Parathyroid adenoma (tissue), 2 donors: ENCODE results near the gene CCDC149.

Experiments
- H2AFZ ChIP-seq: fragments of 300-600 bp; sonication (generic); one replicate; pipeline ENCODE4 v1.7.0; 2017; ENCODE audit warnings: antibody characterized with exemption, mild to moderate bottlenecking
- H3K27ac ChIP-seq: fragments of 300-600 bp; sonication (generic); one replicate; pipeline ENCODE4 v1.7.0; 2017
- H3K27me3 ChIP-seq: fragments of 300-600 bp; sonication (generic); one replicate; pipeline ENCODE4 v1.7.0; 2017; ENCODE audit warnings: low read length; ENCODE audit not compliant: control insufficient read depth, insufficient read depth
- H3K36me3 ChIP-seq: fragments of 300-600 bp; sonication (generic); one replicate; pipeline ENCODE4 v1.7.0; 2017; ENCODE audit warnings: low read length; ENCODE audit not compliant: control insufficient read depth, insufficient read depth
- H3K4me1 ChIP-seq: fragments of 300-600 bp; sonication (generic); one replicate; pipeline ENCODE4 v1.7.0; 2017; ENCODE audit warnings: control low read depth
- H3K4me2 ChIP-seq: fragments of 300-600 bp; sonication (generic); one replicate; pipeline ENCODE4 v1.7.0; 2017; ENCODE audit warnings: low read length
- H3K4me3 ChIP-seq: fragments of 300-600 bp; sonication (generic); one replicate; pipeline ENCODE4 v1.7.0; 2017; ENCODE audit warnings: low read depth, low read length
- H3K79me2 ChIP-seq: fragments of 300-600 bp; sonication (generic); one replicate; pipeline ENCODE4 v1.7.0; 2017; ENCODE audit warnings: control low read depth
- H3K9ac ChIP-seq: fragments of 300-600 bp; sonication (generic); one replicate; pipeline ENCODE4 v1.7.0; 2017; ENCODE audit warnings: mild to moderate bottlenecking
- H3K9me3 ChIP-seq: fragments of 300-600 bp; sonication (generic); one replicate; pipeline ENCODE4 v1.7.0; 2017; ENCODE audit warnings: low read length; ENCODE audit not compliant: control insufficient read depth
- CTCF ChIP-seq: fragments of 300-600 bp; sonication (generic); IDR thresholded peaks from one replicate; pipeline ENCODE4 v1.7.0; 2017; ENCODE audit warnings: antibody characterized with exemption, mild to moderate bottlenecking
- donor health status: primary hyperparathyroidism.

The CCDC149 gene

GRCh38 chr4:24856586-24856985 lies 56.3 kb downstream of the CCDC149 start:
- Histone ChIP-seq H3K9me3 (no peaks in the 10 kb centered on the region), H3K27ac (no peak overlapping the region)
- TF ChIP-seq CTCF = no peak

GRCh38 chr4:24855741-24856140 lies 57.1 kb downstream of the CCDC149 start:
- H3K4me3 ChIP-seq = no peak overlapping the region
- no peak for TF ChIP-seq CTCF
- H3K79me2 ChIP-seq = no peaks in the 10 kb centered on the region
- H3K9ac ChIP-seq = no peak overlapping the region
- no peak overlapping the region for H3K4me2 ChIP-seq
- H3K4me1 ChIP-seq = no peaks in the 10 kb centered on the region
- no peaks in the 10 kb centered on the region for H3K27me3 ChIP-seq
- no peaks in the 10 kb centered on the region for H3K9me3 ChIP-seq
- no peaks in the 10 kb centered on the region for H3K36me3 ChIP-seq
- no peak overlapping the region for H2AFZ ChIP-seq
- H3K27ac ChIP-seq = no peak overlapping the region

More at GRCh38 chr4:24856586-24856985, 56.3 kb downstream of the CCDC149 start:
- H2AFZ ChIP-seq = no peak overlapping the region
- H3K36me3 ChIP-seq = no peaks in the 10 kb centered on the region
- no peak overlapping the region for H3K9ac ChIP-seq
- no peaks in the 10 kb centered on the region for H3K4me1 ChIP-seq
- no peak overlapping the region for H3K4me2 ChIP-seq
- no peaks in the 10 kb centered on the region for H3K27me3 ChIP-seq
- H3K4me3 ChIP-seq = no peak overlapping the region
- no peaks in the 10 kb centered on the region for H3K79me2 ChIP-seq

GRCh38 chr4:24853142-24853541 lies 59.7 kb downstream of the CCDC149 start:
- Histone ChIP-seq H3K4me2 (no peak overlapping the region), H3K4me3 (no peak overlapping the region), H3K36me3 (no peaks in the 10 kb centered on the region), H3K27ac (no peak overlapping the region), H3K79me2 (no peaks in the 10 kb centered on the region), H3K27me3 (no peaks in the 10 kb centered on the region), H3K9ac (no peak overlapping the region), H3K9me3 (no peaks in the 10 kb centered on the region), H3K4me1 (no peaks in the 10 kb centered on the region), H2AFZ (no peak overlapping the region)
- no peak for TF ChIP-seq CTCF

GRCh38 chr4:24850674-24851073 lies 62.2 kb downstream of the CCDC149 start:
- no peak overlapping the region for H3K27ac ChIP-seq
- H2AFZ ChIP-seq = no peak overlapping the region
- TF ChIP-seq CTCF = no peak
- H3K36me3 ChIP-seq = no peaks in the 10 kb centered on the region
- no peak overlapping the region for H3K4me3 ChIP-seq
- no peak overlapping the region for H3K9ac ChIP-seq
- no peaks in the 10 kb centered on the region for H3K4me1 ChIP-seq
- no peaks in the 10 kb centered on the region for H3K9me3 ChIP-seq
- no peak overlapping the region for H3K4me2 ChIP-seq
- H3K79me2 ChIP-seq = no peaks in the 10 kb centered on the region
- H3K27me3 ChIP-seq = no peaks in the 10 kb centered on the region

GRCh38 chr4:24849756-24850155 lies 63.1 kb downstream of the CCDC149 start:
- H3K27ac ChIP-seq = no peak overlapping the region

More at GRCh38 chr4:24849756-24850155, 63.1 kb downstream of the CCDC149 start:
- Histone ChIP-seq H3K9ac (no peak overlapping the region), H3K36me3 (no peaks in the 10 kb centered on the region), H2AFZ (no peak overlapping the region), H3K27me3 (no peaks in the 10 kb centered on the region), H3K4me3 (no peak overlapping the region), H3K4me2 (no peak overlapping the region), H3K79me2 (no peaks in the 10 kb centered on the region), H3K4me1 (no peaks in the 10 kb centered on the region), H3K9me3 (no peaks in the 10 kb centered on the region)
- no peak for TF ChIP-seq CTCF
